GDM1 (cell line): Measurements from ENCODE around the gene PRR33.

Experiments
- DNase-seq: peaks from one replicate; lab custom pipeline; 2025; lab: John Stamatoyannopoulos, UW

PRR33 gene

DNA sequence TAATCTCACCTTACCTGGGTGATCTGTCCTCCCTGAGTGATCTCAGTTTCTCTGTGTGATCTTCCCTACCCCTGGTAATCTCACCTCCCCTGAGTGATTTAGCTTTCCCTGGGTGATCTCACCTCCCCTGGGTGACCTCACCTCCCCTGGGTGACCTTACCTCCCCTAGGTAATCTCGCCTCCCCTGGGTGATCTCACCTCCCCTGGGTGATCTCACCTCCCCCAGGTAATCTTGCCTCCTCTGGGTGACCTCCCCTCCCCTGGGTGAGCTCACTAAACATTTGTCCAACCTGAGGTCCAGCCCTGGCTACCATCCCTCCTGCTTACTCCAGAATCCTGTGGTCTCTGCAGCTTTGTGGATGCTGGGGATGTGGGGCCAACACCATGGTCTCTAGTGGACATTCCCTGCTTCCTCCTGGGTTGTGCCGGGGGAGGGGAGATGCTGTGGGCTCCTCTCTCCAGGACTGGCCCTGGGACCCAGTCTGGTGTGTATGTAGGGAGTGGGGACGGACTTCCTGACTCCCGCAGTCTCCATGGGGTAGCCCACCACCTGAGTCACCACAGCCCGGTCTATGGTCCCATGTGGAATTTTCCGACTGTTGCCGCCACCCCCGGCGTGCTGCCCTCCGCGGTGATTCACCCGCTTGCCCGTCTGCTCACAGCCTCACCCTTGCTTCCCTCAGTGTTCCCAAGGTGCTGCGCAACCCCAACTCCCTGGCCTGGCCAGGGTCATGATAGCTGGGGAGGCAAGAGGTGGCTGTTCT is 28.9 kb downstream of the PRR33 start:
- no peak for DNase-seq

DNA sequence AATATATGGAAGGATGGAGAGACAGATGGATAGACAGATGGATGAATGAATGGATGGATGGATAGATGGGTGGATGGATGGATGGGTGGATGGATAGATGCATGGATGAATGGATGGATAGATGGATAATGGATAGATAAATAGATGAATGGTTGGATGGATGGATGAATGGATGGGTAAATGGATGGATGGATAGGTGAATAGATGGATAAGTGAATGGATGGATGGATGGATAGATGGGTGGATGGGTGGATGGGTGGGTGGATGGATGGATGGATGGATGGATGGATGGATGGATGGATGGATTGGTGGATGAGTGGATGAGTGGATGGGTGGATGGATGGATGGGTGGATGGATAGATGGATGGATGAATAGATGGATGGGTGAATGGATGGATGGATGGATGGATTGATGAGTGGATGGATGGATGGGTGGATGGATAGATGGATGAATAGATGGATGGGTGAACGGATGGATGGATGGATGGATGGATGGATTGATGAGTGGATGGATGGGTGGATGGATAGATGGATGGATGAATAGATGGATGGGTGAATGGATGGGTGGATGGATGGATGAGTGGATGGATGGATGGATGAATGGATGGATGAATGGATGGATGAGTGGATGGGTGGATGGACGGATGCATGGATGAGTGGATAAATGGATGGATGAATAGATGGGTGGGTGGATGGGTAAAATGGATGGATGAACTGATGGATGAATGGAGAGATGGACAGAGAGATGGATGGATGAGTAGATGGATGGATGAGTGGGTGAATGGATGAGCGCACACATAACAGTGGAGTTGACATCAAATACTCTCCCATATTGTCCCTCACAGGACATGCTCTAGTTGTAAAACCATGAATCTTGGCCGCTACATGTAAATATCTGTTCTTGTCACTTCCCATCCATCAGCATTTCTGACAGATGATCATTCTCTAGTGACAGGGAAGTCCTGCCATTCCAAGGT is 30.0 kb downstream of the PRR33 start:
- DNase-seq, result no peak

DNA sequence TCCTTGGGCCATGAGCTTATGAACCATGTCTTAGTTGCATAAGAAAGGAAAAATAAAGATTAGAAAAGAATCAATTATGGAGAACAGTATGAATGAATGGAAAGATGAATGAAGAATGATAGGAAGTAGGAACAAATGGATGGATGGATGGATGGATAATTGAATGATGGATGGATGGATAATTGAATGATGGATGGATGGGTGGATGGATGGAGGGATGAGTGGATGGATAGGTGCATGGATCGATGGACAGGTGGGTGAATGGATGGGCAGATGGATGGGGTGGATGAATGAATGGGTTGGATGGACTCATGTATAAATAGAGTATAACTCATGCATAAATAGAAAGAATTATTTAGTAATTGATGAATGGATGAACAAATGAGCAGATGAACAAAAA is 31.6 kb downstream of the PRR33 start:
- no peak for DNase-seq

DNA sequence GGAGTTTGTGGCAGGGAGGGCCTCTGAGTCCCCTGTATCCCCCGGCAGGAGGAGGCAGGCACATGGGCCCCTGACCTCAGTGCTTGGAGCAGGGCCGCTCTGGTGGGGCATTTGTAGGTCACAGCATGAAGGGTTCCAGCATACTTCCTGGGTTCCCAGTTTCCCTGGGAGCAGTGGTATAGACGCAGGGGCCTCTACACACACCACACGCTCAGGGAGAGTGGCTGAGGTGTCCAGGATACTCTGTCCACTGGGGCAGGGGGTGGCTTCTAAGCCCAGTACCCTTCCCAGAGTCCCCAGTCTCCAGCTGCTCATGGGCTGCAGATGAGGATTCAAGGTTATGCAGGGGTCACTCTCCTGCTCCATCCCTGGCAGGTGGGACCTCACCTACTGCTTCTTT is 32.7 kb downstream of the PRR33 start:
- DNase-seq, result no peak

DNA sequence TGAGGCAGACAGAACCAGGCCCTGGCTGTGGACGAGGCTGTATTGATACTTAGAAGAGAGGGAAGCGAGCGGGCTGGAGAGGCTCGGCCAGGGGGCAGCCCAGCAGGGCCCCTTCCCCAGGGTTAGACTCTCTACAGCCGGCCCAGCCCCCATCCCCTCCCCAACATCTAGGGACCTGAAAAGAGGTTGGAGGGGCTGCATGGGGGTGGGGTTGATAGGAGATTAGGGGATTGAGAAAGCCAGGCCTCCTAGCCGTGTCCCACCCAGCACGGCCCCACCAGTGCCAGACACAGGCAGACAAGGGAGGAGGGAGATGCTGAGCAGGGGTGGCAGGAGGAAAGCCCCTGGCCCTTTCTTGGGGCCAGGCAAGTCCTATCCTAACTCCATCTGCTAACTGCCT is 33.1 kb downstream of the PRR33 start:
- DNase-seq, result no peak

DNA sequence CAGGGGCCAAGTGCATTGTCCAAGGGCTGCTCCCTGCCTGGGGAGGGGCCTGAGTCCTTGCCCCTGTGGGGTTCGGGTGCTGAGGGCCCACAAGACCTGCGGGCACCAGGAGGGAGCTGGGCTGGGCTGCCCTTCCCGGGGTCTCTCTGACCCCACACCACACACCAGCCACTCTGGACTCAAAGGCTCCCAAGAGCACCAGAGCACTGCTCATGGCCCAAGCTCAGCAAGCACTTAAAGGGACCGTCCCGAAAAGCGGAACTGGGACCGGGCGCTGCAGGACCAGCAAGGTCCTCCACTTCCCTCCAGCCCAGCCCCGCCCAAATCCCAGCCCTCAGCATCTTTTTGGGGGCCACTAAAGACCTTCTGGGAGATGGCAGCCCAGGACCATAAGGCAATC is 33.5 kb downstream of the PRR33 start:
- DNase-seq, result no peak

DNA sequence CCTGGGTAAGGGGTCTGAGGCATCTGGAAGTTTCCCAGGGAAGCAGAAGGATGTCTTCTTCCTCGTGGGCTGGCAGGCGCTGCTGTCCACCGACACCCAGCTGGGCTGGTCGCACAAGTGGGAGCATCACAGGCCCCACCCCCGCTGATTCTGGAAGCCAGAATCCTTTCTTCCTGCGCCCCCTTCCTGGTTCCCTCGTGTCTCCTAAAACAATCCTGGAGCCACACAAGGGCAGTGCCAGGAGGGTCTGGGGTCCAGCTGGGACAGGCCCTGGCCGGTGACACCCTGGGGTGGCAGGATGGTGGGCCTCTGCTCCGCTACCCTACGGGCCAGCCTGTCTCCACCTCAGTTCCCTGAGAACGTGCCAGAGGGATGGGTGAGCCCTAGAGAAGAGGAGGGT is 34.6 kb downstream of the PRR33 start:
- no peak for DNase-seq

DNA sequence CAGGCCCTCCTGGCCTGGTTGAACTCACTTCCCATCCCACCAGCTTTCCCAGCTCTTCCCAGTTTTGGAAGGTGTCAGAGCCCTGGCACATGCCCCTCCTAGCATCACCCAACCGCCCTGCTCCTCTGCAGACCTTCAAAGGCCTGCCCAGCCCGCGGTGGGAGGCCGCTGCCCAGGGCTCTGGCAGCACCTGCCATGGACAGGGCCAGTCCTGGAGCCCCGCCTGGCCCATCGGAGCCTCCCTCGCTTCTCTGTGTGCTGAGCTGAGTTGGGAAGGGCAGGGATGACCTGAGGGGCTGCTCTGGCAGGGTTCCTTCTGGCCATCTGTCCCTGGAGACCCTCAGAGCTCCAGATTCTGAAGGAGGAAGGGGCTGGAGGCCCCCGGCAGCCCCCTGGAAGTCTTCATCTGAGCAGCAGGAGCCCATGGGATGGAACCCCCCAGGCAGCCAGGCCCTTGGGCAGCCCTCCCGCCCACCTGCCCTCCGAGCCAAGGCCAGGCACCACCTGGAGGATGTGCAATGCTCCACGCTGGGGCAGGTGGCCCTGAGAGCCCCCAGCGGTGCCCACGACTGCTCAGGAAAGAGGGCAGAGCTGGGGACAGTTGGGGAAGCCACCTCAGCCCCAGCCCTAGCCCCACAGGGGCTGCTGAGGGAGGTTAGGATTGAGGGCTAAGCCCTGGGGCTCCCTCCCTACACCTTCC is 35.2 kb downstream of the PRR33 start:
- no peak for DNase-seq

DNA sequence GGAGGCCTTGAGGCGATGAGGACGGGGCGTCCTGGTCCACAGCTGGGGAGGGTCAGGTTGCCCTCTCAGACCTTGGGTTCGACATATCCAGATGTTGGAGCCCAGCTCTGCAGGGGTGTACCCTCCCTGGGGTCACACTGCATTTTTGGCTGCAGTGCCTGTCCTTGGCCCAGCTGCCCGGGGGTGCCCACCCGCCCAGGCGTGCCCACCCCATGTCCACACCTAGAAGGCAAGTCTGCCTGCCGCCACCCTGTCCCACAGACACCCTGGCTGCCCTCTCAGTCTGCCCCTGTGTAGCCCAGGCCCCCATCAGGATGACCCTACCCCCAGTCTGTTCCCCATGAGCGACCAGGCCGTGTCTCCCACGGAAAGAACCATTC is 35.8 kb downstream of the PRR33 start:
- no peak for DNase-seq

DNA sequence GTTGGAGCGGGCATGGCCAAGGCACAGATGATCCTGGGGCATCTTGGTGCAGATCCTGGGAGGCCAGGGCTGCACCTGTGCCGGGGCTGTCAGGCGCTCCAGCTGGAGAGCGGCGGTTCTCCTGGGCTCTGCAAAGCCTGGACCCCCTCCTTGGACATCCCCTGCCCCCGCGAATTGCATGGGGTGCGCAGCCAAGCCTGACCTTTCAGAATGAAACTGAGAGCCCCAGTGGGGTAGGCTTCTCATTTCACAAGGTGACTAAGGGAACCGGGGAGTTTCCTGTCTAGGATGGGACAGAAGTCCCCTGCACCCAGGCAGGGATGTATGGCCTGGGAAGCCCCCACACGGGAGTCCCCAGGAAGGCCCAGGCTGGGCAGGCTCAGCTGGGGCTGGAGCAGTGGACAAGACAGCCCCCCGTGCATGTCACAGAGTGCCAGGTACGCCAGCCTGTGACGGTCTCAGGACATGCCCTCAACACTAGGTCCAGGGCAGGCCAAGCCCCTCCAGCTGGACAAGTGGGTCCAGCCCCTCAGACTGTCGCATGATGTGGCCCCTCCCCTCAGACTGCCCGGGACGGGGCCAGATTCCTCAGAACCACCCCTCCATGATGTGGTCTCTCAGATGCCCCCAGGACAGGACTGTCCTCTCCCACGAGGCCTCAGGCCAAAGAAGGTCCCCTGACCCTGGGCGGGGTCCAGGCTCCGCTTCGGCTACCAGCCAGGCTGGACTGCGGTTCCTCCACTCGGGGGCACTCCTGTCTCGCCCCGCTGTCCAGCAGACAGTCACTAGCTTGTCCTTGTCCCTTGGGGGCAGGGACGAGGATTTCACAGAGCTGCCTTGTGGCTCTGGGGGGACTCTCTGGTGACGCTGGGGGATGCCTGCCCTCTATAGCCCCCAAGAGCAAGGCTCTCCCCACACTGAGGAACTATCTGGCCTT is 36.5 kb downstream of the PRR33 start:
- no peak for DNase-seq

DNA sequence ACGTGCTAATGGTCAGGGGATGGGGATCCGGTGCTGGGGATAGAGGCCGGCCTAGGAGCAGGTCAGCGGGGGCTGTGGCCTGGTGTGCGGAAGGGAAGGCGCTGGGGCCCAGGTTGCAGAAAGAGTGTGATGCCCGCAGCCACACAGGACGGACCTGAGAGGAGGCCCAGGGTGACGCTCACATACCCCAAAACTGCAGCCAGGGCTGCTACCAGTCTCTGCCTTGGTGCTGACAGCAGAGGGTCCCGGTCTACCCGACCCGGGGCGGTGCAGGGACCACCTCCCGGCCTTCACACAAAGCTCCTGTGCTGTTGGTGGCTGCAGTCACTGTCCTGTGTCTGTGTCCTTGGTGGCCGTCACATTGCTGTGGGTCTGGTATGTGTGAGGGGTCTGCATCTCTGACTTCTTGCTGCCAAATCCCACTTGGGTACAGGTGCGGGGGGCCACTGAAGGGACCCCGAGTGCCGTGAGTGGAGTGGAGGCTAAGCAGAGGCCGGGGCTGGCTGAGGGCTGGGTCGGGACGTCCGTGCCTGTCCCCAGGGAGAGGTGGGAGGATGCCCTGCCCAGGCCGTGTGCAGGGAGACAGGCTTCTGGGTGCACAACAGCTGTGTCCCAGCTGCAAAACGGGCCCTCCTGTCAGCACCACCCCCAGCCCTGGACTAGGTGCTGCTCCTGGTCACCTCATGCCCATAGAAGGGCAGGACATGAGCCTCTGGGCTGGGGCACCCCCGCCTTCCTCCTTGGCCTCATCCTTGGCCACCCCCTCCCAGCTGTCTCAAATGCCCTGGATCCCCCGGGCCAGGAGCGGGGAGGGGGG is 37.4 kb downstream of the PRR33 start:
- no peak for DNase-seq

DNA sequence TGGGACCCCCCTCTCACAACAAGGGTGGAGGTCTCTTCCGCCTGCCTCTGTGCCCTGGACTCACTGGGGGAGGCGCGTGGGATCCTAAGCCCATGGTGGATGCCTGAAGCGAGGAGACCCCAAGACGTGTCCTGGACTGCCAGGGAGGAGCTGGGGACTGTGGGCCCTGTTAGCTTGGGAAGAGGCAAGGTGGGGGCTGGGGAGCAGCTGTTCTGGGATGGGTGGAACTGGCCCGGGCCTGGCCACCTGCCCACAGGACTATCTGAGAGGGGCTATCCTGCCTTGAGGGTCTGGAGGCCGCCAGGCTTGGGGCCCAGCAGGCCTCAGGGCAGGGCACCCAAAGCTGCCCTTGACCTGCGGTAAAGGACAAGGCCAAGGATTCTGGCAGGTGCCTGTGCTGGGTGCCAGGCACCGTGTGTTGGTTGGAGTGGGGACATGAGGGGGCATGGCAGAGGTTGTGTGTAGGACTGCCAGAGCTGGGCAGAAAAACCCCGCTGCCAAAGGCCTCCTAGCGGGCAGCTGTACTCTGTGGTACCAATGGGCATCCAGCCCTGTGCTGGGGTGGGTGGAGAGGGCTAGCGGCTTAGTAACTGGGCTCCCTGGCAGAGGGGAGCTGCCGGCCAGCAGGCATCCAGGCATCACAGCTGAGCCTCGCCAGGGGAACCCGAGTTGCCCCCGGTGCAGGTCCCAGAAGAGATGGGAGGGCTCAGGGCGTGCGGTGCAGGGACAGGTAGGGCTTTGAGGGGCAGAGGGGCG is 38.1 kb downstream of the PRR33 start:
- no peak for DNase-seq

DNA sequence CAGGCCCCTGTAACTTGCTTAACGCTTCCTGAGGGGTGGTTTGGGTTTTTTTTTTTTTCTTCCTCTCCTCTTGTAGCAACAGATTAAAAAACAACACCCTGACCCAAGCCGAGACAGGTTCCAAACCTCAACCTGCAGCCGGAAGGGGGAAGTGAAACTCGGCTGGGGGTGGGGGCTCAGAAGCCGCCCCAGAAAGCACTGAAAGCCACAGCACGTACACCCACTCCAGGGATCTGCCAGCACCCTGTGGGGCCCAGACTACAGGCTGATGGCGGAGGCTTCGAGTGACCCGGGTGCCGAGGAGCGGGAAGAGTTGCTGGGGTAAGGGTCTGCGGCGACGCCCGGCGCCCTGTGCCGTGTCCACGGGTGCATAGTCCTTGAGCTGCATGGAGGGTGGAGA is 38.8 kb downstream of the PRR33 start, which contains the start of gene LSP1:
LSP1 (plus strand) TSS at position 208 of the 400 bp plus-strand sequence; CDS start at position 269, 61 bp downstream.
- peak; percentile 45 for DNase-seq

DNA sequence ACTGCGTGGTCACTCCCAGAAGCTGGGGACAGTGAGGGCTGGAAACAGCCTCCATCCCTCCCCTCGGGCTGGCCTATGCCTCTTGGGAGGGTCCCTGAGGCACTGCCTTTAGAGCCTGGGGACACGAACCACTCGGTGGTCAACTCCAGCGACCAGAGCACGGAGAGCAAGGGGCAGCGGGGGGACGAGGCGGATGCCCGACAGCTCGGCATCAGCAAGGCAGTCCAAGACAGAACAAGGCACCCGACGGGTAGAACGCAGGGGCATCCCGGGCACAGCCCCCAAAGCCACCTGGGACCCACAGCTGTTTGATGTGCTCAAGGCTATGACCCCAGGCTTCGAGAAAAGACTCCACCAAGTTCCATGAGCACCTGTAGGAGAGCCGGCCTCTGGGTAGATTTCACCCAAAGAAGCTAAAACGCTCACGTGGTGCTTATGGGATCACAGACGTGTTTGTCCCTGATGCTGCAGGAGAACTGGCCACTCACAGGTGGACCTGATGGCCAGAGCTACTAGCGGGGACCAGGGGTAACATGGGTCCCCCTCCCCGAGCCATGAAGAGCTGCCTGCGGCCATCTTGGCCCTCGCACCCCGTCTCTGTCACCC is 39.3 kb downstream of the PRR33 start:
- no peak for DNase-seq

DNA sequence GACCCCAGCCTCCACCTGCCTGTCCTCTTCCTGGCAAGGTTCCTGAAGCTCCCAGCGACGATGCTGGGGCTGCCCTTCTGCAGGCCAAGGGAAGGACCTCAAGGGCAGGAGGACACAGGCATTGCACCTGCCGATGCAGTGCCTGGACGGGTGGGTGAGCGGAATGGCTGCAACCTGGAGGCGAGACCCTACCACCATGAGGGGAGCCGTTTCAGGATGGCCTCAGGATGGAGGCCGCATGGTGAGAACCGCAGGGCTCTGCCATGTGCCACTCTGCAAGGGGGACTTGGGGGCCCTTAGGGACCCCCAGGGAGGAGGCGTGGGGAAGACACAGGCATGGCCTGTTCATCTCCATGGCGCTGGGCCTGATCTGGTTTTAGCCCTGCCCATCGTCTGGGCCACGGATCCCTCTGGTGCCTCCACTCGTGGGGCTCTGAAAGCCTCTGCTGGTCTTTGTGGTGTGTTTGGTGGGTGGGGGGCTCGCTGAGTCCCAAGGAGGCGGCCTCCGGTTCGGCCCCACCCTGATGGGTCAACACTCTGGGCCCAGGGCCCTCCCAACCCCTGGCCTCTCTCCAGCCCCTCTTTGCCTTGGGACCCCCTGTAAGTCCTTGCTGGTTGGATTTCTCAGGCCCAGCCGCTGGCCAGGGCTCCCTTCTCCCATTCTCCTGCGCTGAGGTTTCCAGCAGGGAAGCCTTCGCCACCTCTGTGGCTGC is 40.1 kb downstream of the PRR33 start:
- no peak for DNase-seq

DNA sequence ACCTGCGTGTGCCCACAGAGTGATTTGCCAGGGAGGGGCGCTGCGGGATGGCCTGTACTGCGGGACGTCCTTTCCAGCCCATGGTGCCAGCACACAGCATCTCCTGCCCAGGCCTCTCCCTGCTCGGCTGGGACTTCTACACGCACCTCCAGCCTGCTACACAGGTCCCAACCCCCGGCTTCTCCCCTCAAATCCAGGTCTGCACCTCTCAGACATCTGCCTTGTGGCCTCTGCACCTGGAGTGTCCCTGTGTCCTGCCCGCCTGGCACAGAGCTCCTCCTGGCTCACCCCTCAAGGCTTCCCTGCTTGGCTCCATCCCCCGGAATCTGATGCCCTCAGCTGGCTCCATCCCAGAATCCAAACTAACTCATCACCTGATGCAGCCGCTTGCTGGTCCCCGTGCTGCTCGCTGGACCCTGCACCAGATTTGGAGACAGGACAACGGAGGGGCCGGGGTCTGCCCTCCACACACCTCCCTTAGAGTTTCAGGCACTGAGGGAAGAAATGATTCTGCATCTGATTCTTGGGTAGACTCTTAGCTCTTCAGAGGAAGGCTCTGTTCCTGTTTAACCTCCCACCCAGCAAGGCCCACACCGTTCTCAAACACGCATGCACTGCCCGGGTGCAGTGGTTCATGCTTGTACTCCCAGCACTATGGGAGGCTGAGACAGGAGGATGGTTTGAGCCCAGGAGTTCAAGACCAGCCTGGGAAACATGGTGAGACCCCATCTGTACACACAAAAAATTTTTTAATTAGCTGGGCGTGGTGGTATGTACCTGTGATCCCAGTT is 42.9 kb downstream of the PRR33 start:
- DNase-seq, result no peak

DNA sequence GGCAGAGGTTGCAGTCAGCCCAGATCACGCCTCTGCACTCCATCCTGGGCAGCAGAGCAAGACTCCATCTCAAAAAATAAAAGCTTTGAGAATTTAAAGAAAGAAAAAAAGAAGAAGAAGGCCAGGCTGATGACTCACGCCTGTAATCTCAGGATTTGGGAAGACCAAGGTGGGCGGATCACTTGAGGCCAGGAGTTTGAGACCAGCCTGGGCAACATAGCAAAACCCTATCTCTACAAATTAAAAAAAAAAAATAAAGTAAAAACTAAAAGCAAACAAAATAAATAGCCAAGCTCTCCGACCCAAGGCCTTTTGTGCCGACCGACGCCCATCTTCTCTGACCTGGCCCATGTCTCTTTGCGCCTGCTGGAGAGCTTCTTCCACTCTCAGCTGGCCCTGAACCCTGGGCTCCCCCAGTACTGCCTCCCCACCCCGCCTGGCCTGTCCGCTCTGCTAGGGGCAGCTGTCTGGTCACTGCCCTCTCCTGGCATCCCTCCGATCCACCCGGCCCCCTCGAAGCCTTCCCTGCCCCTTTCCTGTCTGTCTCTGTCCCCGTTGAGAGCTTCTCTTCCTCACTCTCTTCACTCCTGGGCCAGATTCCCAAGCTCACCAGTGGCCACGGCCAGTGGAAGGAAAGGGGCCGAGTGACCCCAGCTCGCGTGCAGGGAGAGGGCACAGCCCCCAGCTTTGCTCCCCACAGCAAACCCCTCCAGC is 43.6 kb downstream of the PRR33 start:
- no peak for DNase-seq
